ENCODE results near the gene NDNF.

GRCh38 chr4:121061215-121061614 is 11.1 kb downstream of the NDNF start:
- TF ChIP-seq CTCF (IDR thresholded peaks at IDR 0.05; ENCODE audit: insufficient read depth, low read depth, low read length) (no peak), EZH2 (IDR thresholded peaks at IDR 0.05; ENCODE audit: insufficient read depth, low read length) (no peak)
